CD4-positive, alpha-beta memory T cell (primary cell): ENCODE results near the gene TMEM119. TPM values are rescaled to one million over a fixed set of nuclear protein-coding genes. Genes with fewer than 3 reads are reported as not detected.

Experiments used
- CTCF ChIA-PET: fragments of 350-600 bp; sonication (Branson Sonifier 250); formaldehyde crosslinking; loops from one replicate; lab custom pipeline; 2021; ENCODE audit warnings: inconsistent platforms; ENCODE audit not compliant: partially characterized antibody; lab: Charles Lee
- POLR2A ChIA-PET: fragments of 350-600 bp; sonication (Branson Sonifier 250); formaldehyde crosslinking; loops from one replicate; lab custom pipeline; 2021; ENCODE audit not compliant: partially characterized antibody; lab: Charles Lee
- DNase-seq, 5 donors: peaks; one replicate each; pipeline versions ENCODE4 v3.0.0 to v3.0.0-alpha.2; 2020 to 2022; ENCODE audit warnings: mixed read lengths in 1 of 5
- H3K27ac ChIP-seq: one replicate; pipeline ENCODE4 v1.7.0; 2013; ENCODE audit warnings: low read depth, low read length
- H3K27me3 ChIP-seq: 2 replicates; pipeline ENCODE4 v1.7.0; 2013; ENCODE audit warnings: mild to moderate bottlenecking, low read length, moderate library complexity; ENCODE audit not compliant: insufficient read depth
- H3K36me3 ChIP-seq: 2 replicates; pipeline ENCODE4 v1.7.0; 2013; ENCODE audit warnings: mild to moderate bottlenecking, low read length, moderate library complexity; ENCODE audit not compliant: insufficient read depth
- H3K4me1 ChIP-seq: 2 replicates; pipeline ENCODE4 v1.7.0; 2013; ENCODE audit warnings: mild to moderate bottlenecking, low read length, moderate library complexity; ENCODE audit not compliant: insufficient read depth
- H3K4me3 ChIP-seq, 2 donors: one replicate each; pipeline ENCODE4 v1.7.0; 2013; ENCODE audit warnings: low read length in 2 of 2, mild to moderate bottlenecking in 1 of 2
- H3K9me3 ChIP-seq, 2 donors: one replicate each; pipeline ENCODE4 v1.7.0; 2013; ENCODE audit warnings: low read length in 2 of 2, control low read depth in 1 of 2; ENCODE audit not compliant: control insufficient read depth in 1 of 2
- H3K27ac Mint-ChIP-seq, 7 donors: one replicate each; pipeline ENCODE4 v1.8.0; 2020 to 2021; ENCODE audit warnings: mixed read lengths in 7 of 7, mild to moderate bottlenecking in 6 of 7, inconsistent platforms in 3 of 7, moderate library complexity in 3 of 7
- H3K27me3 Mint-ChIP-seq, 2 donors: one replicate each; pipeline ENCODE4 v1.8.0; 2020 to 2021; ENCODE audit warnings: mixed read lengths in 2 of 2
- H3K36me3 Mint-ChIP-seq, 2 donors: one replicate each; pipeline ENCODE4 v1.8.0; 2020 to 2021; ENCODE audit warnings: mixed read lengths in 2 of 2, inconsistent platforms in 1 of 2, mild to moderate bottlenecking in 1 of 2
- H3K4me1 Mint-ChIP-seq, 4 donors: one replicate each; pipeline ENCODE4 v1.8.0; 2020 to 2021; ENCODE audit warnings: mixed read lengths in 4 of 4, mild to moderate bottlenecking in 1 of 4
- H3K4me3 Mint-ChIP-seq, 8 donors: one replicate each; pipeline ENCODE4 v1.8.0; 2020 to 2021; ENCODE audit warnings: mixed read lengths in 8 of 8, mild to moderate bottlenecking in 7 of 8, moderate library complexity in 6 of 8, inconsistent platforms in 3 of 8
- H3K9me3 Mint-ChIP-seq, 8 donors: one replicate each; pipeline ENCODE4 v1.8.0; 2020 to 2021; ENCODE audit warnings: mixed read lengths in 8 of 8, mild to moderate bottlenecking in 5 of 8, inconsistent platforms in 3 of 8, moderate library complexity in 1 of 8
- intact Hi-C: fragments of 100-400 bp; cut with micrococcal nuclease; formaldehyde crosslinking; loops from one replicate; pipeline ENCODE4 v1.15.1; 2023
- microRNA-seq: library from miRNA; unstranded; fragments of <30 nt; microRNA quantifications from one replicate; pipeline ENCODE4 v1.2.0, GENCODE V29; 2021; ENCODE audit warnings: borderline replicate concordance, borderline number of aligned reads, borderline microRNAs expressed, mixed read lengths
- polyA plus RNA-seq, 2 donors: library from polyadenylated mRNA; unstranded; fragments of 300-500 nt; fragmentation: Illumina TruSeq; gene quantifications; one replicate each; pipeline ENCODE4 v1.2.3, GENCODE V29; 2021
- total RNA-seq, 2 experiments: library from RNA; stranded (reverse); gene quantifications; one replicate each; pipeline ENCODE4 v1.2.3, GENCODE V29; 2021

Gene TMEM119
- total and polyA plus RNA-seq, 4 experiments from 2014 or later: 0.30 to 0.58 (median 0.42) TPM; not detected in 1

DNA sequence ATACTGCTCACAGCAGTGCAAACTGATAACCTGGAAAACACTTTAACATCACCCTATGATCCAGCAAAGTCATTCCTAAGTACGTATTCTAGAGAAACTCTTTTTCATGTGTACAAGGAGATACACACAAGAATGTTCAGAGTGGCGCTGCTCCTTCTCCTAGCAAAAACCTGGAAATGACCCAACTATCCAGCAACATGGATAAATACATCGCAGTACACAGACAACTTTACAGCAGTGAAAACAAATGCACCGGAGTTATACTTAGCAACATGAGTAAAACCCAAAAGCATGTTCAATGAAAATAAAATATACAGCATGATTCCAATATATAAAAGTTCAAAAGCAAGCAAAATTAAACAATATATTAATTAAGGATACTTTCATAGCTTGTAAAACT, 55.6 kb downstream of the TMEM119 start:
- H3K4me1 ChIP-seq: peaks cover 7% of the 10 kb centered on the region
- intact Hi-C loops: no loop called here
- Mint-ChIP-seq H3K4me3 (no peak overlapping the region), H3K4me1 (peaks cover 9 to 25% (median 18%) of the 10 kb centered on the region in 4 donors), H3K9me3 (peaks cover 0 to 1% (median 0%) of the 10 kb centered on the region in 8 donors), H3K36me3 (peaks cover 51 to 72% of the 10 kb centered on the region in 2 donors), H3K27me3 (no peaks in the 10 kb centered on the region), H3K27ac (peak overlapping the region in 1 of 7 donors; percentile 72)
- H3K27ac ChIP-seq: no peak overlapping the region
- H3K27me3 ChIP-seq: no peaks in the 10 kb centered on the region
- CTCF ChIA-PET: no interaction called here
- H3K4me3 ChIP-seq: no peak overlapping the region
- POLR2A ChIA-PET: no interaction called here
- peaks cover 55% of the 10 kb centered on the region for H3K36me3 ChIP-seq
- H3K9me3 ChIP-seq: no peaks in the 10 kb centered on the region
- no peak for DNase-seq

Small RNA genes lying within 50 kb of the gene (microRNA-seq; reads per million reads assigned to microRNA genes)
- not detected for gene MIR4496

Other genes with a start within 250 kb of the TMEM119 start
- gene FICD, start 82.8 kb downstream of the TMEM119 start, total RNA-seq: 10 to 100 TPM; 10.6 to 12.3 TPM
- 1 to 10 TPM; 2.3 to 3.9 TPM for gene FICD, start 82.8 kb downstream of the TMEM119 start, polyA plus RNA-seq
- 100 to 1,000 TPM; 101 to 112 TPM for gene SART3, start 36.9 kb downstream of the TMEM119 start, total RNA-seq
- 10 to 100 TPM; 25.9 to 52.5 TPM for gene SART3, start 36.9 kb downstream of the TMEM119 start, polyA plus RNA-seq
- gene ISCU, start 35.5 kb downstream of the TMEM119 start, total RNA-seq: 100 to 1,000 TPM; 182 to 195 TPM
- gene ISCU, start 35.5 kb downstream of the TMEM119 start, polyA plus RNA-seq: 100 to 1,000 TPM; 267 to 316 TPM
- 100 to 1,000 TPM; 175 to 176 TPM for gene SELPLG, start 35.8 kb upstream of the TMEM119 start, total RNA-seq
- gene SELPLG, start 35.8 kb upstream of the TMEM119 start, polyA plus RNA-seq: 100 to 1,000 TPM; 485 to 781 TPM
- 10 to 100 TPM; 10.3 to 11.9 TPM for gene CORO1C, start 133.4 kb upstream of the TMEM119 start, total RNA-seq
- 10 to 100 TPM in 1 of 2 donors, 1 to 10 TPM in 1; 8.0 to 12.6 TPM for gene CORO1C, start 133.4 kb upstream of the TMEM119 start, polyA plus RNA-seq